Measurements from ENCODE around the gene UST.
"Not testable (repeated sequence)": the region's sequence is repeated elsewhere in the genome, so short reads cannot be mapped to it uniquely, and the experiment has no call there.

UST gene

DNA sequence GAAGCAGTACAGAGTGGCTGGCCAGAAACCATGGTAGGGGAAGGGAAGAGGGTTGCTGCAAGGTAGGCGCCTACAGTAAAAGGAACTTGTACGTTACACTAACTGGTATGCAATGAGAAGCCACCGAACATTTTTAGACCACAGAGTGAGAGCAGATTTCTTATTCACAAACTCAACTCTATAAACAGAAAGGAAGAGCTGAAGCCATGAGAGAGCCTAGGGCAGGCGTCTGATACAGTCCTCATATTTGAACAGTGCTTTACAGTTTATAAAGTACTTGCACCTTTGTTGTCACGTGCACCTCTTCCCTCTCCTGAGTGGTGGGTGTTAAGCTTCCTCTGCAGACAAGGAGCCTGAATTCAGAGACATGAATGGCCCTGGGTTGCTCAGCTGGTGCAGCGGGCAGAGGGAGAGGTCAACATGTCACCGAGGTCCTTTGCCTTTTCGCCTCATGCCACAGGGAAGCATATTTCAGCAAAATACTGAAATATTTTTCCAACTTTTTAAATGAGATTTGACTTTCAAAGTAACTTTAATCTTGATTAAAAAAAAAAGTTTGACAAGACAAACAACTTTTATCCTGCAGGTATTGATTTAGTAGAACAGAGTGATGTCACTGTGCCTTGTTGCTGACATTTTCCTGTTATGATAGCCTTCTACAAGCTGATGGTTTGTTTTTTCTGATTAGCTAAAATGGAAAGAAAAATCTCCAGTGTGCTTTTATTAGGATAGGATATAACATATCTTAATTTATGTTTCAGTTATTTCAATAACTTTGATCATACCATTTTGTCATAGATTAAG lies 23.8 kb downstream of the UST start:
- ATAC-seq (peak; percentile 50), DNase-seq (ENCODE audit: low spot score in 2 of 2) (no peak)
- Mint-ChIP-seq H3K27ac (no peak overlapping the region), H3K4me3 (peak overlapping the region; percentile 5), H3K36me3 (no peaks in the 10 kb centered on the region), H3K9me3 (no peaks in the 10 kb centered on the region), H3K4me1 (peaks cover 36% of the 10 kb centered on the region)

DNA sequence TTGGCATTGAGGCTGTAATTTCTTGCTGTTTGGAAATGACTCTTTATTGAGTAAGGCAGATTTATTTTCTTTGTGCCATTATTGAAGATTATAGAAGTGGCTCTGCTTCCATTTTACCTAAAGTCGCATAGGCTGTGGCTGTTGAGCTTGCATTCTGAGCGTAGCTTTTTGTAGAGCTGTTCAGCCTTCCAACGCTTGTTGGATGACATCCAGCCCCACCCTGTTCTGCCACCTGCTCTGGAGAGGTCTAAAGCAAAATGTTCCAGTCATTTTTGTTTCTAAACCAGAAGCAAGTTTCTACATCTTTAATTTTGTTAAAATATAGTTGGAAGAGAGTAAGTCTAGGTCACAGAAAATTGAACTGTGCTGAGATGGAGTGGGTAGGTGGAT lies 24.4 kb downstream of the UST start:
- H3K9me3 Mint-ChIP-seq: no peaks in the 10 kb centered on the region
- ATAC-seq: no peak

DNA sequence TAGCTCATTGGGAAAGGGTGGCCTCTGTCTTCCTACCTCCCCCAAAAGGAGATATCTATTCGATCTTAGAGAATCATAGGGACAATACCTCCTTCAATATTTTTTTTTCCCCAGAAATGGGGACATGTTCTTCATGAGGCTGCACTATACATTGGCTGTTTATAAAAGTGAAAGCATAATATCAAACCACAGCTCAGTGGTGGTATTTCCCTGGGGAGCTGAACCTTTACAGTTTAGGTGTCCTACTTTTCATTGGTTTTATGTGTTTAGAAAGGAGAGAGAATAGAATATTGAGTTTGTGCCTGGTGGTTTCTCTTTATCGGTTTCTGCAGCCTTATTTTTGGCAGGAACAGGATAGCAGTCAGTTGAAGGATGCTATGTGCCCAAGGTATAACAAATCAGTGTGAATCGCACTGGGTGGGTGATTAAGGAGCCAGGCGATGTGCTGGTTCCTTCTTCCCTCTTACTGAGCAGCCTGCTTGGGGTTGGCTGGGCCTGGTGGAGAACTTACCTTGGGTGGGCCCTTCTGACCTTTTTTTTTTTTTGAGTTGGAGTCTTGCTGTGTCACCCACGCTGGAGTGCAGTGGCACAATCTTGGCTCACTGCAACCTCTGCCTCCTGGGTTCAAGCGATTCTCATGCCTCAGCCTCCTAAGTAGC lies 25.2 kb downstream of the UST start:
- Mint-ChIP-seq H3K4me1 (peaks cover 37% of the 10 kb centered on the region), H3K9me3 (no peaks in the 10 kb centered on the region), H3K27ac (no peak overlapping the region), H3K4me3 (no peak overlapping the region), H3K36me3 (no peaks in the 10 kb centered on the region)
- ATAC-seq: peak; percentile 42
- no peak for DNase-seq (ENCODE audit: low spot score in 2 of 2)

More for the DNA sequence above, 24.4 kb downstream of the UST start:
- Mint-ChIP-seq H3K27ac (no peak overlapping the region), H3K36me3 (no peaks in the 10 kb centered on the region), H3K4me1 (peaks cover 35% of the 10 kb centered on the region), H3K4me3 (no peak overlapping the region)
- DNase-seq (ENCODE audit: low spot score in 2 of 2): no peak

DNA sequence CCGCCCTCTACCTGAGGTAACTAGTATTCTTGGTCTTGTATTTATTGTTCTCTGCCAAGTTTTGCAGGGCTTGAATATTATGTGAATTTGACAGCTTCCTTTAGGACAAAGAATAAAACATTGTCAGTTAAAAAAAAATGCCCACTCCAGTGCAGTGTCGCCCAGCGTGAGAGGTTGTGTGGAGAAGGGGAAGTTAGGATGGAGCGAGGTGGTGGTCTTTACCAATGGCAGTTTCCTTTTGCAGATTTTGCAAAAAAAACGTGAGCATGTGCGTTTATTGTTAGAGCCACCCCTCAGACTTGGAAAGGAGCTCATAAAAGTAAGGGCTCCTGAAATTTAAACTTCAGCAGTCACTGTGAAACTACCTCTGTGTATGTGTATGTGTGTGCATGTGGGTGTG lies 28.3 kb downstream of the UST start:
- DNase-seq (ENCODE audit: low spot score in 2 of 2) (no peak), ATAC-seq (no peak)
- H3K9me3 Mint-ChIP-seq: no peaks in the 10 kb centered on the region
- H3K4me1 Mint-ChIP-seq: peaks cover 33% of the 10 kb centered on the region
- H3K27ac Mint-ChIP-seq: no peak overlapping the region
- H3K4me3 Mint-ChIP-seq: no peak overlapping the region
- H3K36me3 Mint-ChIP-seq: no peaks in the 10 kb centered on the region

DNA sequence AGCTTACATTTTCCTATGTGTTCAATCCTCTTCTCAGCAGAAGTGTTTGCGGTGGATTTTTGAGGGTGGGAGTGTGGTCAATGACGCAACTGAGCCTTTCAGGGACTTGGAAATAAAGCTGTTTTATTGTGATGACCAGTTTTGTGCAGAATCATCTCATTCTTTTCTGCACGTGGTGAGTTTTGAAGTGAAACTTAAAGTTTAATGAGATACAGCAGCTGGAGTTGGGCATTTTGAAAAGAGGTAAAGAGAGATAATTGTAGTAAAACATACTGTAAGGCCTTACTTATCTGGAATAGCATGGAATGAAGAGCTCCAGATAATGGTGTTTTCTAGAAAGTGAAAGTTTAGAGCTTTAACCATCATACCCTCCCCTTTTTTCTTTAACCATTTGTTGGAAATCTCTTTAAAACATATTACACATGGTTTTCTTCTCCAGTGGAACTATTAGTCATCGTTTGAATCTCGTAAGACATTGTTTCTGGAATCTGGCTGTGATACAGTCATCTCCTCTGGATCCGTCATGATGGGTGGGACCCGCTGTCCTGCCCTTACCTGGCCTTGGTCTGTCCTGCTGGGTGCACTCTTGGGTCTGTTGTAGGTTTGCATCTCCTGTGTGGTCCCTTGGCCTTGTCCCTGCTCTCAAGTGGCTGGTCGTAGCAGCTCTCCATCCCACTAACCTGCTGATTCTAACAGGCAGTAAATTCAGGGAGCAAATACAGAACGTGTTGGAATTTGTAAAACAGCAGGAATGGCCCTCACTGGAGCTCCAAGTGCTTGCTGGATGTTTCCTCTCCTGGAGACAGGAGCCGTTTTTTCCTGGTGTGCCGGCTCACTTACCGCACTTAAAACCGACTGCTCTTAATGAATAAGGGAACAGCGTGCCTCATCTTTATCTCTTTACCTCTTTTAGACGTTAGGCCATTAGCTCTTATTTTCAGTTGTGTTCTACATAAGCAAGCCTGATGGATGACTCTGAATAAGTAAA lies 29.8 kb downstream of the UST start:
- Mint-ChIP-seq H3K4me3 (no peak overlapping the region), H3K9me3 (no peaks in the 10 kb centered on the region), H3K36me3 (no peaks in the 10 kb centered on the region), H3K4me1 (peaks cover 30% of the 10 kb centered on the region), H3K27ac (no peak overlapping the region)
- ATAC-seq: no peak
- no peak for DNase-seq (ENCODE audit: low spot score in 2 of 2)

DNA sequence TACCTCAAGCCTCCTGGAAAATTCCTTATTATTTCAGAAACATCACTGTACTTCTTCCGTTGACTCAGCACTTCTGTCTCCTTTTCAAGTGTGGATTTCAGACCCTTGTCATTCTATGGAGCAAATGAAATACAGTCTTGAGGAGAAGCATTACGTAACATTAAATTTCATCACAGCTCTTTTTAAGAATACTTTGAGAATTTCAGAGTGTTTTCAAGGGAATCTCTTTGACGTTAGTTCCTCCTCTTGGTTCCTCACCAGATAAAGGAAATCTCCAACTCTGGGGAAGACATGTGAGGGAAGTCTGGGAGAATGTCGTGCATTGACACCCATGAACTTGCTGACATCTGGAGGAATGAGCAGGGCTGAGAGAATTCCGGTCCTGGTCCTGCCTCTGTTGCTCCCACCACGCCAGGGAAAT lies 32.3 kb downstream of the UST start:
- DNase-seq (ENCODE audit: low spot score in 2 of 2): no peak
- Mint-ChIP-seq H3K27ac (no peak overlapping the region), H3K4me1 (peaks cover 29% of the 10 kb centered on the region), H3K4me3 (no peak overlapping the region), H3K36me3 (no peaks in the 10 kb centered on the region), H3K9me3 (no peaks in the 10 kb centered on the region)
- no peak for ATAC-seq

DNA sequence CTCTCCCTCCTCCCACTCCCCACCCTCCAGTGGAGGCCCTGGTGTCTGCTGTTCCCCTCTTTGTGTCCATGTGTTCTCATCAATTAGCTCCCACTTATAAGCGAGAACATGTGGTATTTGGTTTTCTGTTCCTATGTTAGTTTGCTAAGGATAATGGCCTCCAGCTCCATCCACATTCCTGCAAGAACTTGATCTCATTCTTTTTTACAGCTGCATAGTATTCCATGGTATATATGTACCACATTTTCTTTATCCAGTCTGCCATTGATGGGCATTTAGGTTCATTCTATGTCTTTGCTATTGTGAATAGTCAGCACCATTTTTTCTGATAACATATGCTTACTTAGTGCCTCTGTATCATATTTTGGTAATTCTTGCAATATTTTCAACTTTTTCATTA lies 33.6 kb downstream of the UST start:
- peak overlapping the region; percentile 42 for H3K4me3 Mint-ChIP-seq
- DNase-seq (ENCODE audit: low spot score in 2 of 2); H3K27ac Mint-ChIP-seq: not testable (repeated sequence)

DNA sequence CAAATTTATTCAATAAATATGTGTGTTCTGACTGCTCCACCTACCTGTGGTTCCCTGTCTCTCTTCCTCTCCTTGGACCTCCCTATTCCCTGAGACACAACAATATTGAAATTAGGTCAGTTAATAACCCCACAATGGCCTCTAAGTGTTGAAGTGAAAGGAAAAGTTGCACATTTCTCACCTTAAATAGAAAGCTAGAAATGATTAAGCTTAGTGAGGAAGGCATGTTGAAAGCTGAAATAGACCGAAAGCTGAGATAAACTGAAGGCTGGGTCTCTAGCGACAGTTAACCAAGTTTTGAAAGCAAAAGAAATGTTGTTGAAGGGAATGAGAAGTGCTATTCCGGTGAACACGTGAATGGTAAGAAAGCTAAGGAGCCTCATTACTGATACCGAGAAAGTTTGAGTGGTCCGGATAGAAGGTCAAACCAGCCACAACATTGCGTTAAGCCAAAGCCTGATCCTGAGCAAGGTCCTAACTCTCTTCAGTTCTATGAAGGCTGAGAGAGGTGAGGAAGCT lies 34.1 kb downstream of the UST start:
- no peak overlapping the region for H3K27ac Mint-ChIP-seq
- peaks cover 29% of the 10 kb centered on the region for H3K4me1 Mint-ChIP-seq

More for the DNA sequence above, 33.6 kb downstream of the UST start:
- not testable (repeated sequence) for ATAC-seq, H3K9me3 Mint-ChIP-seq, H3K36me3 Mint-ChIP-seq
- H3K4me1 Mint-ChIP-seq: peaks cover 29% of the 10 kb centered on the region

DNA sequence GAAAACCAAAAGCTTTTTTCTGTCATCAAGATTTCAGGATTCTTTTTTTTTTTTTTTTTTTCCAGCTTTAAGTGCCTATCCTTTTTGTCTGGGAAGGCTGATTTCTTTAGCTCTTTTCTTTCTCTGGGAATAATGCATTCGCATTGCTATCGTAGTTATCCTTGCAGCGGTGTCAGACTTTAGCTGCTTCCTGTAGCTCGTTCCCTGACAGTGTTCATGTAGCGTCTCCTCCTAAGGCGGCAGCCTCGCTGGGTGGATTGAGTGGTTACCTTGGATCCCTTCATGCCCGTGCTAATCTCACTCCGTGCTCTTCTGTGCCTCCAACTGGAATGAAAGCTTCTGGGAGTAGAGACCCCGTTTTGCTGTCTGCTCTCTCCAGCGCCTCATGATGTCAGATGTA lies 43.1 kb downstream of the UST start:
- H3K4me1 Mint-ChIP-seq: peaks cover 23% of the 10 kb centered on the region
- H3K9me3 Mint-ChIP-seq: peaks cover 2% of the 10 kb centered on the region
- no peak overlapping the region for H3K4me3 Mint-ChIP-seq
- H3K36me3 Mint-ChIP-seq: no peaks in the 10 kb centered on the region
- H3K27ac Mint-ChIP-seq: no peak overlapping the region
- DNase-seq (ENCODE audit: low spot score in 2 of 2) (no peak), ATAC-seq (no peak)

More for the DNA sequence above, 34.1 kb downstream of the UST start:
- peak; percentile 91 for ATAC-seq
- Mint-ChIP-seq H3K9me3 (no peaks in the 10 kb centered on the region), H3K4me3 (peak overlapping the region; percentile 42), H3K36me3 (no peaks in the 10 kb centered on the region)
- peak in 1 of 2 donors; percentile 60 for DNase-seq (ENCODE audit: low spot score in 2 of 2)

DNA sequence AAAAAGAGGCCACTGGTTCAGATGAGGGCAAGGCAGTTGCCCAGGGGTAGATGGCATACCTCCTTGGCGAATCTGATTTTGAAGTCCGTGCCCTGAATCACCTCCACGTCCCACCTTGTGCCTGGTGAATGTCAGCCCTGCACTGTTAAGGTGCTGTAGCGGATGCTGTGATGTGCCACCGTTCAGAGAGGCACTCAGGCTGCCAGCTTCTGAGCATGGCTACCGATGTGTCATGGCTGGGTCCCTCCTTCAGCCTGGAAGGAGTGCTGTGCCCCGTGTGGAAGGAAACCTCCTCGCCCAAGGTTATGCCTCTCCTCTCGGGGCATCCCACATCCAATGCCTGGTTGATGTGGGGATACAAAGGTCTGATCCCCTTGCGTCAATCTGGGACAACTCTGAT lies 43.6 kb downstream of the UST start:
- no peak overlapping the region for H3K27ac Mint-ChIP-seq

DNA sequence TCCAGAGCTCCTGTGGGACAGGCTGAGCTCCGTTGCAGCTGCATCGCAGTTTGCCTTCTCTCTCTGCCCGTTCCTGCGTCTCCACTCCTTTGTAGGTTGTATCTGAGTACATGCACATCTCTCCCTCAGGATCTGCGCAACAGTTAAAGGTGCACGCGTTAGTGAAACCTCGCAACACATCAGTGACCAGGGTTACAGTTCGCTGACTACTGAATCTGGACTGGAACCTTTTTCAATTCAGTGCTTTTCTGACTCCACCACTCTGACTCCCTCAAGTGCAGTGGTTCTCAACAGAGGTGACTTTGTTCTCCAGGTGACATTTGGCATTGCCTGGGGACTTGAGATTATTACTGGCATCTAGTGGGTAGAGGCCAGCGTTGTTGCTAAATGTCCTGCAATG lies 44.0 kb downstream of the UST start:
- peaks cover 23% of the 10 kb centered on the region for H3K4me1 Mint-ChIP-seq

More for the DNA sequence above, 43.6 kb downstream of the UST start:
- Mint-ChIP-seq H3K4me1 (peaks cover 23% of the 10 kb centered on the region), H3K36me3 (no peaks in the 10 kb centered on the region), H3K9me3 (peaks cover 2% of the 10 kb centered on the region), H3K4me3 (no peak overlapping the region)
- ATAC-seq: peak; percentile 26
- DNase-seq (ENCODE audit: low spot score in 2 of 2): no peak

DNA sequence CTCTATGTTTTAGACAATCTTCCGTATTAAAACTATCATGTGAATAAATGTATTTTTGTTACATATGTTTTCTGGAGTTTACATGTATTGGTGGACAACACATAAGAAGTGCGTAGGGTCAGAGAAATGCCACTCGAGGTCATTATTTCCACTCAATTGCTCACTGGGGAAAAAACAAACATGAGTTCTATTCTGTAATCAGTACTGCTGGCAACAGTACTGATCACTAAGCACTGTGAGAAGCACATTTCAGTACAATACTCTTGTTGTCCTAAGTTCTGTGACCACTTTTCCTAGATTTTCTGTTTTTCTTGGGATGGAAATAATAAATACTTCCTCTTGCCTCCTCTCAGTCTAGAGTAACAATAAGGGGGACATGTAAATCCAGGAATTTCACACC lies 44.5 kb downstream of the UST start:
- Mint-ChIP-seq H3K4me1 (peaks cover 21% of the 10 kb centered on the region), H3K4me3 (no peak overlapping the region), H3K9me3 (peaks cover 2% of the 10 kb centered on the region), H3K36me3 (no peaks in the 10 kb centered on the region), H3K27ac (no peak overlapping the region)
- no peak for DNase-seq (ENCODE audit: low spot score in 2 of 2)
- no peak for ATAC-seq

More for the DNA sequence above, 44.0 kb downstream of the UST start:
- Mint-ChIP-seq H3K36me3 (no peaks in the 10 kb centered on the region), H3K4me3 (no peak overlapping the region), H3K9me3 (peaks cover 2% of the 10 kb centered on the region), H3K27ac (no peak overlapping the region)
- no peak for DNase-seq (ENCODE audit: low spot score in 2 of 2)
- no peak for ATAC-seq

DNA sequence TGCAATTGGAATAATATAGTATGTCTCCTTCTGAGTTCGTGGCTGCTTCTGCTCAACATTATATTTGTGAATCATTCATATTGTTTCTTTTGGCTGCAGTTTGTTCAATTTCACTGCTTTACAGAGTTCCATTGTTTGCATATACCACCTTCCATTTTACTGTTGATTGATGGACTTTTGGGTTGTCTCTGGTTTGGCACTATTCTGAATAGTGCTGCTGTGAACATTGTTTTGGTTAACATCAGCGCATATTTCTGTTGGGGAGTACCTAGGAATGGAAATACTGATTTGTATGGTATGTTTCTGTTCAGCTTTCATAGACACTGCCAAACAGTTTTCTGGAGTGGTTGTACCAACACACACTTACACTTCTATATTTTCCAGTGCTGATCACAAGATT lies 46.9 kb downstream of the UST start:
- no peak for DNase-seq (ENCODE audit: low spot score in 2 of 2)
- Mint-ChIP-seq H3K4me3 (no peak overlapping the region), H3K36me3 (no peaks in the 10 kb centered on the region), H3K4me1 (peaks cover 29% of the 10 kb centered on the region), H3K9me3 (peaks cover 2% of the 10 kb centered on the region), H3K27ac (no peak overlapping the region)
- ATAC-seq: no peak

DNA sequence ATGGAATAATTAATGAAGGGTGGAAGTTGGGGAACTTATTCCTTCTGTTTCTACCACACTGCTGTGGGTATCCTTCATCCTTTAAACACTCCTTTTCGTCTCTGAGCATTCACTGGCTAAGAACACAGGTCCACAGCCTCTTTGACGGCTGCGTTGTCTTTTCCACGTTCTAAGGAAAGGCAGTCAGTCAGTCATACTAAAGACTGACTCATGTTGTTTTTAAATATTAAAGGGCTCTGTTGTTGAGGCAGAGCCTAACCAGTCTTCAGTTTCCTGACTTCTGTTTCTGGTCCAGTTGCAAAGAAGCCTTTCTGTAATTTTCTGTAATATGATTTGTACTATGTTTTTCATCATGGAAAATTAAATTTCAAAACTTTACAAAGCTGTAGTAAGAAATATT lies 48.0 kb downstream of the UST start:
- H3K27ac Mint-ChIP-seq: no peak overlapping the region
- H3K36me3 Mint-ChIP-seq: no peaks in the 10 kb centered on the region
- peaks cover 2% of the 10 kb centered on the region for H3K9me3 Mint-ChIP-seq
- ATAC-seq (no peak), DNase-seq (ENCODE audit: low spot score in 2 of 2) (no peak)
- peaks cover 30% of the 10 kb centered on the region for H3K4me1 Mint-ChIP-seq
- H3K4me3 Mint-ChIP-seq: no peak overlapping the region

DNA sequence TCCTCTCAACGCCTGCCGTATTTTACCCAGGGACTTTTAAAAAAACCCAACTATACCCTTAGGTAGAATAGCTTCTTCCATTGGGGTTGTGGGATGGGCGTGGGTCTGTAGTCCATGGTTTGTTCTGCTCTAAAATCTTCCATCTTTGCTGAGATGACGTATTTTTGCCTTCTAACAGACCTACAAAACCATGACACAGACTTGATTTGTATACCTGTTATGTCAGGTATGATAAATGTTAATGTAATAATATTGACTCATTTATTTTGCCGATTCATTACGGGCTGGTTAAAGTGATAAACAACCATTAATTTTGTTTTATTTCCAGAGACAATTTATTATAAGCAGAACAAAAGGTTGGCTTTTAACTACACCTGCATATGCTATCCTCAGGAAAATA lies 48.7 kb downstream of the UST start:
- no peaks in the 10 kb centered on the region for H3K36me3 Mint-ChIP-seq
- H3K27ac Mint-ChIP-seq: no peak overlapping the region
- peaks cover 2% of the 10 kb centered on the region for H3K9me3 Mint-ChIP-seq
- ATAC-seq (no peak), DNase-seq (ENCODE audit: low spot score in 2 of 2) (no peak)
- H3K4me1 Mint-ChIP-seq: peaks cover 25% of the 10 kb centered on the region
- no peak overlapping the region for H3K4me3 Mint-ChIP-seq
